Measurements from ENCODE around the gene APOL1. TPM values are rescaled to one million over a fixed set of nuclear protein-coding genes. Genes with fewer than 3 reads are reported as not detected.

APOL1 gene
- total and polyA plus RNA-seq, 2 of the 13 experiments (the other 11 are each of a cell fraction or from before 2014, with no cell fraction given), result 20.3 to 75.0 TPM

DNA sequence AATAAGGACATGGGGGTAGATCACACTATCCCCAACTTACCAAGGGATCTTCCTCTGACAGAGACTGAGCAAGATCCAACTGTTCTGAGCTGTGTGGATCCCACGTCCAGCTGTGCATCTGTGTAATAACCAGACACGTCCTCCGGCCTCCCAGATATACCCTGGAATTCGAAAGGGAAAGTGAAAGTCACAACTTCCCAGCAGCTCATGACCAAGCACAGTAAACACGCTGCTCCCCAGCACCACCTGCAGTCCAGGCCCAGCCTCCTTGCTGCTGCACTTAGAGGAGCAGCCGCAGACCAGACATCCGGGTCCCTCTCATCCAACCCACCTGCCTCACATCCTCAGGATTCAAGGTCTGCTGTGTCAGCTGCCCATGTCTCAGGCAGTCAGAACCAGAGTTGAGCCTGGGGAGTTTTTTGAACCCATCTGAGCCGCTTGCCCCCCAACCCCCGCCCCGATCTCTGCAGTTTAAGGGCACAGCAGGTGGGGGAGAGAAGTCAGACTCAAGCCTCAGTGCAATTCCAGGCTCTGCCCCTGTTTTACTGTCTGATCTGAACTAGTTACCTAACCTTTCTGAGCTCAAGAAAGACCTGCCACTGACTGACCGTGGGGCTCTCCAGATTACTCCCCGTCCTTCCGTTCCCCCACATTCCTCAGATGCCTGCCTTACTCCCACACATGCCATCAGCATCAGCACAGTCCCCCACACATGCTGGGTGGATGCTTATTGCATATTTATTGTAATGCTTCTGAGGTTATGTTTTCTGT is 13.3 kb upstream of the APOL1 start, which contains the start of gene APOL2 (continued):
- TF ChIP-seq GMEB2 (CRISPR knock-in tag; IDR thresholded peaks at IDR 0.05; ENCODE audit: low read depth), result no peak
- TF ChIP-seq ZBTB8A (CRISPR knock-in tag; IDR thresholded peaks at IDR 0.05; ENCODE audit: borderline replicate concordance, low read depth), result no peak
- TF ChIP-seq ZNF629 (CRISPR knock-in tag; conservative IDR thresholded peaks at IDR 0.05), result no peak
- TF ChIP-seq ATM (IDR thresholded peaks at IDR 0.05; ENCODE audit: borderline replicate concordance), result no peak
- TF ChIP-seq RBFOX2 (IDR thresholded peaks at IDR 0.05; ENCODE audit: low read depth, low read length), result no peak
- peak; percentile 49; the same call in 1 of the 2 replicates for TF ChIP-seq ELF1 (CRISPR knock-in tag; IDR thresholded peaks at IDR 0.05)
- TF ChIP-seq, protein P1, sequence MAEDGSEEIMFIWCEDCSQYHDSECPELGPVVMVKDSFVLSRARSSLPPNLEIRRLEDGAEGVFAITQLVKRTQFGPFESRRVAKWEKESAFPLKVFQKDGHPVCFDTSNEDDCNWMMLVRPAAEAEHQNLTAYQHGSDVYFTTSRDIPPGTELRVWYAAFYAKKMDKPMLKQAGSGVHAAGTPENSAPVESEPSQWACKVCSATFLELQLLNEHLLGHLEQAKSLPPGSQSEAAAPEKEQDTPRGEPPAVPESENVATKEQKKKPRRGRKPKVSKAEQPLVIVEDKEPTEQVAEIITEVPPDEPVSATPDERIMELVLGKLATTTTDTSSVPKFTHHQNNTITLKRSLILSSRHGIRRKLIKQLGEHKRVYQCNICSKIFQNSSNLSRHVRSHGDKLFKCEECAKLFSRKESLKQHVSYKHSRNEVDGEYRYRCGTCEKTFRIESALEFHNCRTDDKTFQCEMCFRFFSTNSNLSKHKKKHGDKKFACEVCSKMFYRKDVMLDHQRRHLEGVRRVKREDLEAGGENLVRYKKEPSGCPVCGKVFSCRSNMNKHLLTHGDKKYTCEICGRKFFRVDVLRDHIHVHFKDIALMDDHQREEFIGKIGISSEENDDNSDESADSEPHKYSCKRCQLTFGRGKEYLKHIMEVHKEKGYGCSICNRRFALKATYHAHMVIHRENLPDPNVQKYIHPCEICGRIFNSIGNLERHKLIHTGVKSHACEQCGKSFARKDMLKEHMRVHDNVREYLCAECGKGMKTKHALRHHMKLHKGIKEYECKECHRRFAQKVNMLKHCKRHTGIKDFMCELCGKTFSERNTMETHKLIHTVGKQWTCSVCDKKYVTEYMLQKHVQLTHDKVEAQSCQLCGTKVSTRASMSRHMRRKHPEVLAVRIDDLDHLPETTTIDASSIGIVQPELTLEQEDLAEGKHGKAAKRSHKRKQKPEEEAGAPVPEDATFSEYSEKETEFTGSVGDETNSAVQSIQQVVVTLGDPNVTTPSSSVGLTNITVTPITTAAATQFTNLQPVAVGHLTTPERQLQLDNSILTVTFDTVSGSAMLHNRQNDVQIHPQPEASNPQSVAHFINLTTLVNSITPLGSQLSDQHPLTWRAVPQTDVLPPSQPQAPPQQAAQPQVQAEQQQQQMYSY (CRISPR knock-in tag; IDR thresholded peaks at IDR 0.05), result no peak
- no peak for TF ChIP-seq NFE2 (CRISPR knock-in tag; IDR thresholded peaks at IDR 0.05)
- TF ChIP-seq, protein P2, sequence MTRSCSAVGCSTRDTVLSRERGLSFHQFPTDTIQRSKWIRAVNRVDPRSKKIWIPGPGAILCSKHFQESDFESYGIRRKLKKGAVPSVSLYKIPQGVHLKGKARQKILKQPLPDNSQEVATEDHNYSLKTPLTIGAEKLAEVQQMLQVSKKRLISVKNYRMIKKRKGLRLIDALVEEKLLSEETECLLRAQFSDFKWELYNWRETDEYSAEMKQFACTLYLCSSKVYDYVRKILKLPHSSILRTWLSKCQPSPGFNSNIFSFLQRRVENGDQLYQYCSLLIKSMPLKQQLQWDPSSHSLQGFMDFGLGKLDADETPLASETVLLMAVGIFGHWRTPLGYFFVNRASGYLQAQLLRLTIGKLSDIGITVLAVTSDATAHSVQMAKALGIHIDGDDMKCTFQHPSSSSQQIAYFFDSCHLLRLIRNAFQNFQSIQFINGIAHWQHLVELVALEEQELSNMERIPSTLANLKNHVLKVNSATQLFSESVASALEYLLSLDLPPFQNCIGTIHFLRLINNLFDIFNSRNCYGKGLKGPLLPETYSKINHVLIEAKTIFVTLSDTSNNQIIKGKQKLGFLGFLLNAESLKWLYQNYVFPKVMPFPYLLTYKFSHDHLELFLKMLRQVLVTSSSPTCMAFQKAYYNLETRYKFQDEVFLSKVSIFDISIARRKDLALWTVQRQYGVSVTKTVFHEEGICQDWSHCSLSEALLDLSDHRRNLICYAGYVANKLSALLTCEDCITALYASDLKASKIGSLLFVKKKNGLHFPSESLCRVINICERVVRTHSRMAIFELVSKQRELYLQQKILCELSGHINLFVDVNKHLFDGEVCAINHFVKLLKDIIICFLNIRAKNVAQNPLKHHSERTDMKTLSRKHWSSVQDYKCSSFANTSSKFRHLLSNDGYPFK (CRISPR knock-in tag; IDR thresholded peaks at IDR 0.05; ENCODE audit: borderline replicate concordance), result peak; percentile 71; the same call in 1 of the 2 replicates
- TF ChIP-seq ZNF747 (CRISPR knock-in tag; IDR thresholded peaks at IDR 0.05; ENCODE audit: borderline replicate concordance), result no peak
- no peak for TF ChIP-seq SIX4 (CRISPR knock-in tag; IDR thresholded peaks at IDR 0.05)
- TF ChIP-seq GPN1 (CRISPR knock-in tag; IDR thresholded peaks at IDR 0.05; ENCODE audit: borderline replicate concordance), result no peak
- TF ChIP-seq DR1 (CRISPR knock-in tag; IDR thresholded peaks at IDR 0.05), result peak; percentile 77; the same call in 1 of the 2 replicates
- TF ChIP-seq ZSCAN9 (CRISPR knock-in tag; IDR thresholded peaks at IDR 0.05; ENCODE audit: borderline replicate concordance), result no peak
- TF ChIP-seq SAP130 (CRISPR knock-in tag; IDR thresholded peaks at IDR 0.05; ENCODE audit: low read depth), result peak; percentile 99
- no peak for TF ChIP-seq ZBTB42 (CRISPR knock-in tag; IDR thresholded peaks at IDR 0.05)
- no peak for TF ChIP-seq ZNF598 (CRISPR knock-in tag; IDR thresholded peaks at IDR 0.05; ENCODE audit: borderline replicate concordance)
- no peak for TF ChIP-seq LCORL (IDR thresholded peaks at IDR 0.05)
- no peak; the same call in 1 of the 2 replicates for TF ChIP-seq LCORL (CRISPR knock-in tag; IDR thresholded peaks at IDR 0.05)
- TF ChIP-seq PHB2 (IDR thresholded peaks at IDR 0.05; ENCODE audit: partially characterized antibody), result no peak
- TF ChIP-seq ARID2 (CRISPR knock-in tag; IDR thresholded peaks at IDR 0.05; ENCODE audit: borderline replicate concordance), result no peak
- no peak for TF ChIP-seq ZNF484 (CRISPR knock-in tag; IDR thresholded peaks at IDR 0.05; ENCODE audit: borderline replicate concordance, low read depth)
- no peak for TF ChIP-seq ZNF30 (CRISPR knock-in tag; IDR thresholded peaks at IDR 0.05)
- no peak for TF ChIP-seq KAT2B (IDR thresholded peaks at IDR 0.05; ENCODE audit: borderline replicate concordance, low read depth, low read length)
